Neural progenitor cell (in vitro differentiated cells): ENCODE measurements around the gene NR1H3.

Experiments
- EZH2 ChIP-seq: fragments of 200-600 bp; sonication (generic); IDR thresholded peaks from 2 replicates; pipeline ENCODE4 v1.6.1; 2017; ENCODE audit warnings: antibody characterized with exemption, mild to moderate bottlenecking, moderate library complexity
- EZH2phosphoT487 ChIP-seq: fragments of 200-600 bp; sonication (generic); IDR thresholded peaks from 2 replicates; pipeline ENCODE4 v1.6.1; 2017; ENCODE audit warnings: antibody characterized with exemption
- TF ChIP-seq, protein P1 (sequence below): fragments of 200-600 bp; sonication (generic); IDR thresholded peaks from 2 replicates; pipeline ENCODE4 v1.5.1; 2017; ENCODE audit warnings: antibody characterized with exemption, mild to moderate bottlenecking

DNA sequence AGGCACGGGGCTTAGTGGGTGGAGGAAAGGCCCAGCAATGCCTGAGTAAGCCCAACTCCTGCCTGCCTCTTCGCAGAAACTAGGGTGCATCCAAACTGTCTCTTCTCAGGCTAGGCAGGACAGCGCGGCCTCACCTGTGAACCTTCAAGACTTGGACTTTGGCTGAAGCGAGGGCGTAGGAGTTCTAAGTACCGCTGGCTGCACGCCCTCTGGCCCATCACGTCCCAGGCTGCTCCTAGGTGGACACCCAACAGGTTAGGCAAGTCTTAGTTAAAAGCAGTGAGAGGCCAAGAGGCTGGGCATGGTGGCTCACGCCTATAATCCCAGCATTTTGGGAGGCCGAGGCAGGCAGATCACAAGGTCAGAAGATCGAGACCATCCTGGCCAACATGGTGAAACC is 44.9 kb upstream of the NR1H3 start:
- TF ChIP-seq, protein P1, sequence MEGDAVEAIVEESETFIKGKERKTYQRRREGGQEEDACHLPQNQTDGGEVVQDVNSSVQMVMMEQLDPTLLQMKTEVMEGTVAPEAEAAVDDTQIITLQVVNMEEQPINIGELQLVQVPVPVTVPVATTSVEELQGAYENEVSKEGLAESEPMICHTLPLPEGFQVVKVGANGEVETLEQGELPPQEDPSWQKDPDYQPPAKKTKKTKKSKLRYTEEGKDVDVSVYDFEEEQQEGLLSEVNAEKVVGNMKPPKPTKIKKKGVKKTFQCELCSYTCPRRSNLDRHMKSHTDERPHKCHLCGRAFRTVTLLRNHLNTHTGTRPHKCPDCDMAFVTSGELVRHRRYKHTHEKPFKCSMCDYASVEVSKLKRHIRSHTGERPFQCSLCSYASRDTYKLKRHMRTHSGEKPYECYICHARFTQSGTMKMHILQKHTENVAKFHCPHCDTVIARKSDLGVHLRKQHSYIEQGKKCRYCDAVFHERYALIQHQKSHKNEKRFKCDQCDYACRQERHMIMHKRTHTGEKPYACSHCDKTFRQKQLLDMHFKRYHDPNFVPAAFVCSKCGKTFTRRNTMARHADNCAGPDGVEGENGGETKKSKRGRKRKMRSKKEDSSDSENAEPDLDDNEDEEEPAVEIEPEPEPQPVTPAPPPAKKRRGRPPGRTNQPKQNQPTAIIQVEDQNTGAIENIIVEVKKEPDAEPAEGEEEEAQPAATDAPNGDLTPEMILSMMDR, result no peak
- TF ChIP-seq EZH2, result no peak
- TF ChIP-seq EZH2phosphoT487, result no peak
